Left ventricle myocardium inferior (tissue), 1 donor: ENCODE results near the gene SVIL. TPM values are rescaled to one million over a fixed set of nuclear protein-coding genes. Genes with fewer than 3 reads are reported as not detected.

Experiments
- DNase-seq: peaks from one replicate; pipeline ENCODE4 v3.0.0-alpha.2; 2020
- H3K27ac ChIP-seq: fragments of 200-600 bp; replicated peaks from 2 replicates; pipeline ENCODE4 v1.8.0; 2021
- H3K27me3 ChIP-seq: fragments of 200-600 bp; 2 replicates; pipeline ENCODE4 v1.8.0; 2021; ENCODE audit warnings: low read depth
- H3K36me3 ChIP-seq: fragments of 200-600 bp; 2 replicates; pipeline ENCODE4 v1.8.0; 2021
- H3K4me1 ChIP-seq: fragments of 200-600 bp; 2 replicates; pipeline ENCODE4 v1.8.0; 2021
- H3K4me3 ChIP-seq: fragments of 200-600 bp; 2 replicates; pipeline ENCODE4 v1.8.0; 2021; ENCODE audit warnings: mild to moderate bottlenecking, moderate library complexity
- H3K9me3 ChIP-seq: fragments of 200-600 bp; replicated peaks from 2 replicates; pipeline ENCODE4 v1.8.0; 2021
- CTCF ChIP-seq: fragments of 200-600 bp; IDR thresholded peaks from 2 replicates; pipeline ENCODE4 v1.8.0; 2021; ENCODE audit warnings: antibody characterized with exemption, mild to moderate bottlenecking, borderline replicate concordance
- intact Hi-C: fragments of 100-400 bp; cut with micrococcal nuclease; formaldehyde crosslinking; loops from one replicate; pipeline ENCODE4 v1.11.0; 2022
- total RNA-seq: library from RNA; stranded (reverse); fragmentation: NEBNext Ultra II Directional; extraction: Animal tissue kit (Norgen Biotek cat#: 25700); gene quantifications from one replicate; pipeline ENCODE4 v1.2.1, GENCODE V29; 2021
- donor health status: DM: no; HTN: yes; CAD: no; lungs with severe emphysema.

The SVIL gene
- total RNA-seq, 1 donor from 2014 or later = 403 TPM

GRCh38 chr10:29603223-29603896 lies 31.4 kb downstream of the SVIL start:
- TF ChIP-seq CTCF = no peak
- Histone ChIP-seq H3K27ac (peak overlapping the region; percentile 17), H3K27me3 (no peaks in the 10 kb centered on the region), H3K36me3 (no peaks in the 10 kb centered on the region), H3K9me3 (no peaks in the 10 kb centered on the region), H3K4me3 (no peak overlapping the region), H3K4me1 (peaks cover 88% of the 10 kb centered on the region)
- intact Hi-C loops = no loop called here
- DNase-seq = no peak

GRCh38 chr10:29600821-29601220 lies 34.0 kb downstream of the SVIL start:
- intact Hi-C loops = no loop called here
- Histone ChIP-seq H3K27ac (no peak overlapping the region), H3K27me3 (no peaks in the 10 kb centered on the region), H3K4me1 (peaks cover 95% of the 10 kb centered on the region), H3K9me3 (no peaks in the 10 kb centered on the region), H3K4me3 (no peak overlapping the region), H3K36me3 (no peaks in the 10 kb centered on the region)
- TF ChIP-seq CTCF = no peak
- no peak for DNase-seq

- Histone ChIP-seq H3K4me1 (peaks cover 96% of the 10 kb centered on the region), H3K9me3 (no peaks in the 10 kb centered on the region), H3K4me3 (no peak overlapping the region), H3K36me3 (no peaks in the 10 kb centered on the region), H3K27ac (peak overlapping the region; percentile 88), H3K27me3 (no peaks in the 10 kb centered on the region)
- no peak for DNase-seq
- TF ChIP-seq CTCF = no peak
- intact Hi-C loops = no loop called here
Measured at GRCh38 chr10:29600067-29600466, 34.7 kb downstream of the SVIL start.

- Histone ChIP-seq H3K4me1 (peaks cover 96% of the 10 kb centered on the region), H3K27ac (peak overlapping the region; percentile 88), H3K27me3 (no peaks in the 10 kb centered on the region), H3K4me3 (peak overlapping the region; percentile 38), H3K36me3 (no peaks in the 10 kb centered on the region), H3K9me3 (no peaks in the 10 kb centered on the region)
- no peak for DNase-seq
- intact Hi-C loops = no loop called here
- TF ChIP-seq CTCF = no peak
Measured at GRCh38 chr10:29598851-29599311, 35.9 kb downstream of the SVIL start.

- TF ChIP-seq CTCF = no peak
- peak overlapping the region; percentile 88 for H3K27ac ChIP-seq
- no peaks in the 10 kb centered on the region for H3K36me3 ChIP-seq
- H3K4me1 ChIP-seq = peaks cover 98% of the 10 kb centered on the region
- H3K4me3 ChIP-seq = no peak overlapping the region
- intact Hi-C loops = no loop called here
- no peak for DNase-seq
- H3K9me3 ChIP-seq = no peaks in the 10 kb centered on the region
- H3K27me3 ChIP-seq = no peaks in the 10 kb centered on the region
Measured at GRCh38 chr10:29596826-29597225, 37.9 kb downstream of the SVIL start.
